HCT116 (cell line): ENCODE data around the gene PLA2G4B.

Experiments used
- CTCF ChIP-seq, 3 experiments: fragments of 200-600 bp in 1 of 3; sonication (generic) in 1 of 3; IDR thresholded peaks in 2 of 3; conservative IDR thresholded peaks in 1 of 3; 2 replicates each; pipeline ENCODE4 v1.5.1; 2012 to 2017; ENCODE audit warnings: low read depth in 2 of 3, low read length in 2 of 3, antibody characterized with exemption in 1 of 3, borderline replicate concordance in 1 of 3, control low read depth in 1 of 3, mild to moderate bottlenecking in 1 of 3, mixed read lengths in 1 of 3, mixed run types in 1 of 3, moderate library complexity in 1 of 3; ENCODE audit not compliant: insufficient read depth in 1 of 3
- EZH2phosphoT487 ChIP-seq: fragments of 200-600 bp; IDR thresholded peaks from 2 replicates; pipeline ENCODE4 v1.6.1; 2018; ENCODE audit warnings: antibody characterized with exemption, borderline replicate concordance
- POLR2A ChIP-seq: IDR thresholded peaks from 2 replicates; pipeline ENCODE4 v1.7.0; 2011; ENCODE audit warnings: borderline replicate concordance; ENCODE audit not compliant: insufficient read depth, insufficient read length; ENCODE audit errors: extremely low read depth
- POLR2AphosphoS5 ChIP-seq: IDR thresholded peaks from 2 replicates; pipeline ENCODE4 v1.6.1; 2011; ENCODE audit warnings: mild to moderate bottlenecking, low read depth, low read length, moderate library complexity
- REST ChIP-seq: IDR thresholded peaks from 2 replicates; pipeline ENCODE4 v1.6.1; 2012; ENCODE audit warnings: low read depth
- YY1 ChIP-seq: IDR thresholded peaks from 2 replicates; pipeline ENCODE4 v1.6.1; 2011; ENCODE audit warnings: low read length, low read depth, moderate library complexity, mild to moderate bottlenecking; ENCODE audit not compliant: insufficient replicate concordance; ENCODE audit errors: extremely low read depth
- ZFX ChIP-seq: fragments of 450-650 bp; IDR thresholded peaks from 2 replicates; pipeline ENCODE4 v1.6.1; 2017

GRCh38 chr15:41873711-41874110, 35.1 kb downstream of the PLA2G4B start:
- TF ChIP-seq CTCF (IDR thresholded peaks at IDR 0.05 in 2 of 3, conservative IDR thresholded peaks at IDR 0.05 in 1 of 3; ENCODE audit: borderline replicate concordance in 1 of 3, insufficient read depth in 1 of 3, low read depth in 2 of 3, low read length in 2 of 3): no peak
- TF ChIP-seq EZH2phosphoT487: no peak
- TF ChIP-seq POLR2AphosphoS5: no peak
- TF ChIP-seq REST: no peak
- no peak for TF ChIP-seq ZFX
- TF ChIP-seq YY1: no peak
- TF ChIP-seq POLR2A: no peak
